Astrocyte (in vitro differentiated cells and primary cell): Measurements from ENCODE around the gene LILRB2. TPM values are rescaled to one million over a fixed set of nuclear protein-coding genes. Genes with fewer than 3 reads are reported as not detected.
"Not testable (repeated sequence)": the region's sequence is repeated elsewhere in the genome, so short reads cannot be mapped to it uniquely, and the experiment has no call there.

Experiments used
- DNase-seq: peaks from one replicate; pipeline ENCODE4 v3.0.0-alpha.2; 2010; ENCODE audit warnings: low read depth
- FAIRE-seq: peaks from 2 replicates; lab custom pipeline; 2011; peaks lifted over from hg19 to GRCh38; lab: Jason Lieb, UNC
- H2AFZ ChIP-seq: 2 replicates; pipeline ENCODE4 v1.6.0; 2012; ENCODE audit warnings: low read depth, low read length, inconsistent platforms
- H3K27ac ChIP-seq: 2 replicates; pipeline ENCODE4 v1.5.1; 2011; ENCODE audit warnings: low read depth, low read length, inconsistent platforms
- H3K27me3 ChIP-seq: 2 replicates; pipeline ENCODE4 v1.6.0; 2011; ENCODE audit warnings: low read length, inconsistent platforms; ENCODE audit not compliant: insufficient read depth
- H3K36me3 ChIP-seq: 2 replicates; pipeline ENCODE4 v1.5.1; 2011; ENCODE audit warnings: low read length, inconsistent platforms; ENCODE audit not compliant: insufficient read depth
- H3K4me1 ChIP-seq: 2 replicates; pipeline ENCODE4 v1.5.1; 2011; ENCODE audit warnings: low read length, inconsistent platforms; ENCODE audit not compliant: insufficient read depth
- H3K4me2 ChIP-seq: 2 replicates; pipeline ENCODE4 v1.6.0; 2012; ENCODE audit warnings: low read length, inconsistent platforms
- H3K4me3 ChIP-seq: 2 replicates; pipeline ENCODE4 v1.5.1; 2011; ENCODE audit warnings: low read depth, mild to moderate bottlenecking, low read length, inconsistent platforms; ENCODE audit not compliant: insufficient read depth
- H3K79me2 ChIP-seq: 2 replicates; pipeline ENCODE4 v1.6.0; 2012; ENCODE audit warnings: mild to moderate bottlenecking, low read length, inconsistent platforms; ENCODE audit not compliant: insufficient read depth
- H3K9ac ChIP-seq: 2 replicates; pipeline ENCODE4 v1.6.0; 2012; ENCODE audit warnings: mild to moderate bottlenecking, low read length, inconsistent platforms
- H3K9me3 ChIP-seq: 2 replicates; pipeline ENCODE4 v1.5.1; 2012; ENCODE audit warnings: low read depth, mild to moderate bottlenecking, low read length, inconsistent platforms; ENCODE audit not compliant: insufficient read depth
- H4K20me1 ChIP-seq: 2 replicates; pipeline ENCODE4 v1.6.0; 2012; ENCODE audit warnings: low read length, inconsistent platforms; ENCODE audit not compliant: insufficient read depth
- H3K27ac Mint-ChIP-seq: one replicate; pipeline ENCODE4 v1.8.0; 2021; ENCODE audit warnings: mild to moderate bottlenecking, mixed read lengths; ENCODE audit not compliant: unreplicated experiment
- H3K27me3 Mint-ChIP-seq: one replicate; pipeline ENCODE4 v1.8.0; 2021; ENCODE audit warnings: low read depth, mixed read lengths; ENCODE audit not compliant: unreplicated experiment
- H3K36me3 Mint-ChIP-seq: one replicate; pipeline ENCODE4 v1.8.0; 2021; ENCODE audit warnings: low read depth, mixed read lengths; ENCODE audit not compliant: unreplicated experiment
- H3K4me1 Mint-ChIP-seq: one replicate; pipeline ENCODE4 v1.8.0; 2021; ENCODE audit warnings: low read depth, mixed read lengths; ENCODE audit not compliant: unreplicated experiment
- H3K4me3 Mint-ChIP-seq: one replicate; pipeline ENCODE4 v1.8.0; 2021; ENCODE audit warnings: mild to moderate bottlenecking, moderate library complexity, mixed read lengths; ENCODE audit not compliant: unreplicated experiment
- H3K9me3 Mint-ChIP-seq: one replicate; pipeline ENCODE4 v1.8.0; 2021; ENCODE audit warnings: mild to moderate bottlenecking, mixed read lengths; ENCODE audit not compliant: unreplicated experiment
- microRNA-seq: library from miRNA; unstranded; fragments of <30 nt; microRNA quantifications from one replicate; pipeline ENCODE4 v1.2.0, GENCODE V29; 2020
- total RNA-seq: library from RNA; stranded (reverse); gene quantifications from 2 replicates; pipeline ENCODE4 v1.2.1, GENCODE V29; 2021

Gene LILRB2
- total RNA-seq, 1 donor from 2014 or later = not detected

- H3K4me3 Mint-ChIP-seq, H3K79me2 ChIP-seq, H4K20me1 ChIP-seq, H3K27ac ChIP-seq, H3K36me3 ChIP-seq, H3K4me1 ChIP-seq, DNase-seq, H3K9ac ChIP-seq, H3K4me1 Mint-ChIP-seq, H3K27me3 ChIP-seq, H3K4me3 ChIP-seq, H3K9me3 ChIP-seq, H3K36me3 Mint-ChIP-seq, H3K27ac Mint-ChIP-seq, H3K4me2 ChIP-seq, H2AFZ ChIP-seq, FAIRE-seq, H3K9me3 Mint-ChIP-seq: not testable (repeated sequence)
- peaks cover 19% of the 10 kb centered on the region for H3K27me3 Mint-ChIP-seq
These were observed 57.0 kb downstream of the LILRB2 start for GRCh38 chr19:54223937-54224281.

Small RNA genes within 50 kb of the gene (microRNA-seq; reads per million reads assigned to microRNA genes)
- gene MIR4752 = not detected

Other genes with a start within 250 kb of the LILRB2 start
- gene VSTM1, start 217.2 kb downstream of the LILRB2 start, total RNA-seq = 0.68 TPM in 1 of 2 replicates, not detected in the other
- not detected in 2 replicates for gene TARM1, start 199.7 kb downstream of the LILRB2 start, total RNA-seq
- gene OSCAR, start 180.3 kb downstream of the LILRB2 start, total RNA-seq = 0.20 and 0.22 TPM in 2 replicates
- gene NDUFA3, start 178.3 kb downstream of the LILRB2 start, total RNA-seq = 98.0 and 99.2 TPM in 2 replicates
- gene TFPT, start 165.5 kb downstream of the LILRB2 start, total RNA-seq = 21.6 and 25.2 TPM in 2 replicates
- gene PRPF31, start 165.4 kb downstream of the LILRB2 start, total RNA-seq = 62.3 and 67.2 TPM in 2 replicates
- 39.2 and 47.1 TPM in 2 replicates for gene CNOT3, start 143.3 kb downstream of the LILRB2 start, total RNA-seq
- gene LENG1, start 121.4 kb downstream of the LILRB2 start, total RNA-seq = 4.1 and 4.8 TPM in 2 replicates
- 0.94 and 1.9 TPM in 2 replicates for gene TMC4, start 108.0 kb downstream of the LILRB2 start, total RNA-seq
- 145 and 162 TPM in 2 replicates for gene MBOAT7, start 91.5 kb downstream of the LILRB2 start, total RNA-seq
- gene TSEN34, start 89.8 kb downstream of the LILRB2 start, total RNA-seq = 50.1 and 52.6 TPM in 2 replicates
- gene RPS9, start 80.3 kb downstream of the LILRB2 start, total RNA-seq = 685 and 779 TPM in 2 replicates
- gene LILRB3, start 58.1 kb downstream of the LILRB2 start, total RNA-seq = not detected in 2 replicates
- not detected in 2 replicates for gene LILRA6, start 38.3 kb downstream of the LILRB2 start, total RNA-seq
- not detected in 2 replicates for gene LILRB5, start 23.8 kb downstream of the LILRB2 start, total RNA-seq
- gene LILRA5, start 32.1 kb upstream of the LILRB2 start, total RNA-seq = not detected in 2 replicates
- not detected in 2 replicates for gene LILRA4, start 58.1 kb upstream of the LILRB2 start, total RNA-seq
- gene LAIR1, start 83.8 kb upstream of the LILRB2 start, total RNA-seq = not detected in 2 replicates
- 8.4 and 12.6 TPM in 2 replicates for gene TTYH1, start 134.4 kb upstream of the LILRB2 start, total RNA-seq
- gene LENG8, start 168.1 kb upstream of the LILRB2 start, total RNA-seq = 193 and 201 TPM in 2 replicates
- gene LENG9, start 182.7 kb upstream of the LILRB2 start, total RNA-seq = 3.7 and 3.8 TPM in 2 replicates
- 57.9 and 64.2 TPM in 2 replicates for gene CDC42EP5, start 192.2 kb upstream of the LILRB2 start, total RNA-seq
- gene LAIR2, start 221.7 kb upstream of the LILRB2 start, total RNA-seq = not detected in 2 replicates